ENCODE data around the gene DNAH7.

- TF ChIP-seq CTCF (IDR thresholded peaks at IDR 0.05) (no peak), ZFX (IDR thresholded peaks at IDR 0.05; ENCODE audit: borderline replicate concordance) (no peak)
Observed at GRCh38 chr2:195810340-195811098, 258.1 kb downstream of the DNAH7 start.
